Peyer's patch (tissue), 4 donors: ENCODE data around the gene SP6.

Experiments used
- CTCF ChIP-seq, 6 experiments: fragments of 450-650 bp in 4 of 6; fragments of 200-600 bp in 2 of 6; sonication (generic) in 1 of 6; IDR thresholded peaks; one replicate each; pipeline ENCODE4 v1.5.1; 2017 to 2019; ENCODE audit warnings: antibody characterized with exemption in 6 of 6, mild to moderate bottlenecking in 3 of 6, moderate library complexity in 1 of 6
- POLR2A ChIP-seq, 2 donors: fragments of 450-650 bp; IDR thresholded peaks; one replicate each; pipeline ENCODE4 v1.5.1; 2017; ENCODE audit warnings: antibody characterized with exemption in 2 of 2, mild to moderate bottlenecking in 2 of 2, moderate library complexity in 2 of 2

DNA sequence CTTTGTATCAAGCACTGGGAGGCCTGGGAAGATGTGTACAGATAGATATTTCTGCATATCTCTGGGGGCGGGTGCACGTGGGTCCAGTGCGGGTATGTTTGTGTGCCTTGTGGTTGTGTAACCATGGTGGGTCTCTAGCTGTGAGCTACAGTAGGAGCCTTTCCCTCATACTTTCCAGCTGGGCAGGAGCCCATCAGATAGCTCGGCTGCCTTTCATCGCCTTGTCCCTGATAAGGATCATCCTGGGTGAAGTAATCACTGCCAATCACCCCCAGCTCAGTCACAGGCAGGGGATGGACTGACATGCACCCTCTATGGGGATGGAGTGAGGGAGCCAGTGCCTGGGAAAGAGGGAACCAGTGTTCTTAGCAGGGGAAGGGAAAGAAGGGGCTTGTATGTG, 6.7 kb downstream of the SP6 start:
- no peak for TF ChIP-seq CTCF (IDR thresholded peaks at IDR 0.05)
- TF ChIP-seq POLR2A (IDR thresholded peaks at IDR 0.05): no peak
